Mesendoderm (in vitro differentiated cells): Measurements from ENCODE around the gene B3GALT6.

Experiments
- DNase-seq: peaks from one replicate; pipeline ENCODE4 v3.0.0; 2013
- H2AK5ac ChIP-seq: 2 replicates; pipeline ENCODE4 v1.6.1; 2013; ENCODE audit warnings: low read length, inconsistent platforms
- H2BK120ac ChIP-seq: 2 replicates; pipeline ENCODE4 v1.6.1; 2013; ENCODE audit warnings: low read depth, mild to moderate bottlenecking, low read length, moderate library complexity, mixed read lengths
- H2BK15ac ChIP-seq: replicated peaks from 2 replicates; pipeline ENCODE4 v1.6.1; 2013; ENCODE audit warnings: low read depth, mild to moderate bottlenecking, moderate library complexity
- H2BK5ac ChIP-seq: 2 replicates; pipeline ENCODE4 v1.6.1; 2013; ENCODE audit warnings: low read length, inconsistent platforms
- H3K18ac ChIP-seq: 2 replicates; pipeline ENCODE4 v1.6.1; 2013; ENCODE audit warnings: mild to moderate bottlenecking, low read length, mixed read lengths
- H3K23ac ChIP-seq: one replicate; pipeline ENCODE4 v1.6.1; 2013; ENCODE audit warnings: low read length
- H3K27ac ChIP-seq: 2 replicates; pipeline ENCODE4 v1.5.1; 2013; ENCODE audit warnings: low read depth, mild to moderate bottlenecking, inconsistent platforms, low read length, moderate library complexity
- H3K27me3 ChIP-seq: 2 replicates; pipeline ENCODE4 v1.6.1; 2013; ENCODE audit warnings: low read length, control low read depth, mild to moderate bottlenecking, inconsistent platforms; ENCODE audit not compliant: insufficient read depth, poor library complexity
- H3K36me3 ChIP-seq: 2 replicates; pipeline ENCODE4 v1.6.1; 2013; ENCODE audit warnings: low read length, inconsistent platforms; ENCODE audit not compliant: control insufficient read depth, insufficient read depth
- H3K4ac ChIP-seq: one replicate; pipeline ENCODE4 v1.6.1; 2013; ENCODE audit warnings: low read depth, mild to moderate bottlenecking, low read length, moderate library complexity
- H3K4me1 ChIP-seq: 2 replicates; pipeline ENCODE4 v1.6.1; 2013; ENCODE audit warnings: low read depth, low read length, inconsistent platforms; ENCODE audit not compliant: control insufficient read depth
- H3K4me2 ChIP-seq: 2 replicates; pipeline ENCODE4 v1.6.1; 2013; ENCODE audit warnings: low read length
- H3K4me3 ChIP-seq: 2 replicates; pipeline ENCODE4 v1.5.1; 2013; ENCODE audit warnings: mild to moderate bottlenecking, low read length
- H3K56ac ChIP-seq: one replicate; pipeline ENCODE4 v1.6.1; 2013; ENCODE audit warnings: low read length
- H3K79me1 ChIP-seq: 2 replicates; pipeline ENCODE4 v1.6.1; 2013; ENCODE audit warnings: low read length, inconsistent platforms
- H3K79me2 ChIP-seq: 2 replicates; pipeline ENCODE4 v1.6.1; 2013; ENCODE audit warnings: mild to moderate bottlenecking, low read length; ENCODE audit not compliant: control insufficient read depth, insufficient read depth
- H3K9ac ChIP-seq: 2 replicates; pipeline ENCODE4 v1.6.1; 2013; ENCODE audit warnings: low read length, inconsistent platforms
- H4K5ac ChIP-seq: one replicate; pipeline ENCODE4 v1.6.1; 2013; ENCODE audit warnings: low read length
- H4K8ac ChIP-seq: one replicate; pipeline ENCODE4 v1.6.1; 2013; ENCODE audit warnings: low read depth, mild to moderate bottlenecking, control low read depth, low read length, moderate library complexity
- WGBS: extraction: QIAGEN DNeasy Blood & Tissue Kit; methylation state at CpG from one replicate; pipeline ENCODE4 v1.1.7; 2013; ENCODE audit warnings: low lambda C conversion rate, missing lambda C conversion rate; ENCODE audit not compliant: insufficient coverage; ENCODE audit errors: extremely low coverage; 5-methylcytosine and 5-hydroxymethylcytosine counted together

The B3GALT6 gene

GRCh38 chr1:1233567-1233892 is 1.5 kb downstream of the B3GALT6 start:
- Histone ChIP-seq H3K4me1 (peaks cover 7% of the 10 kb centered on the region), H2BK5ac (no peak overlapping the region), H3K56ac (peak overlapping the region; percentile 10), H4K5ac (no peak overlapping the region), H2BK15ac (no peak overlapping the region), H3K4ac (no peak overlapping the region), H3K79me1 (peaks cover 32% of the 10 kb centered on the region), H2AK5ac (no peak overlapping the region), H4K8ac (no peak overlapping the region), H3K27ac (no peak overlapping the region), H3K9ac (peak overlapping the region; percentile 13), H3K4me3 (no peak overlapping the region), H3K4me2 (peak overlapping the region; percentile 7), H3K79me2 (peaks cover 36% of the 10 kb centered on the region), H3K18ac (no peak overlapping the region), H3K23ac (no peak overlapping the region), H3K36me3 (no peaks in the 10 kb centered on the region), H3K27me3 (no peaks in the 10 kb centered on the region), H2BK120ac (no peak overlapping the region)
- WGBS, result no CpG with 5 or more reads among the region's 15 CpGs
- no peak for DNase-seq

DNA sequence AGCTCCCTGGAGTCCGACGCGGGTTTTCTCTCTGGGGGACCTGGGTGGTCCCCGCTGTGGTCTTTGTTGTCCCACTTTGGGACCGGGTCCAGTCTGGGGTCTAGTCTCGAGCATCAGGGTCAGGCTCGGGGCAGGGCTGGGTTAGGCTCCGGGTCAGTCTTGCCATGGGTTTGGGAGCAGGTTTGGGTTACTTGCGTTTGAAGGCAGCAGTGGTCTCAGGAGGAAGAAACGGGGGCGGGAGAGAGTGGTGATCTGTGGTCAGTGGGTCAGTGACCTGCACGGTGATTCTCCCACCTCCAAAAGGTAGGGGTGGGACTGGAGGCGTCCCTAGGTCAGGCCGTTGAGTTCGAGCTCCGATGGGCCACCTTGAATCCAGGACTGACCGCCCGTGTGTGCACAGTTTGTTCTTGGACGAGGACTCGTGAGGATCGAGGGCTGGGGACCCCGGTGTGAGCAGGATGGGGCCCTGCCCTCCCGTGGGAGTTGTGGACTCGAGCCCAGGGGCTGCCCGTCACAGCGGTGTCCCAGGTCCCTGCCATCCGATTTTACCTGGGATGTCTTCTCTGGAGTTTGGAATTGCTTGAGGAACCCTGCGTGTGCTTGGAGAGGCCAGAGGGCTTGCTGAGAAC is 2.3 kb downstream of the B3GALT6 start:
- Histone ChIP-seq H2AK5ac (no peak overlapping the region), H3K18ac (no peak overlapping the region), H3K56ac (no peak overlapping the region), H3K4me1 (peaks cover 7% of the 10 kb centered on the region), H3K9ac (no peak overlapping the region), H3K27me3 (no peaks in the 10 kb centered on the region), H3K4me3 (no peak overlapping the region), H4K5ac (no peak overlapping the region), H2BK5ac (no peak overlapping the region), H3K79me2 (peaks cover 30% of the 10 kb centered on the region), H2BK15ac (no peak overlapping the region), H3K79me1 (peaks cover 28% of the 10 kb centered on the region), H4K8ac (no peak overlapping the region), H3K27ac (no peak overlapping the region), H3K23ac (no peak overlapping the region), H3K36me3 (no peaks in the 10 kb centered on the region), H3K4ac (no peak overlapping the region), H3K4me2 (no peak overlapping the region), H2BK120ac (no peak overlapping the region)
- DNase-seq, result no peak
- no CpG with 5 or more reads among the region's 28 CpGs for WGBS

- H4K5ac ChIP-seq, result no peak overlapping the region
- no peak overlapping the region for H3K4ac ChIP-seq
- no peak overlapping the region for H4K8ac ChIP-seq
- H3K27ac ChIP-seq, result no peak overlapping the region
- no peak overlapping the region for H3K23ac ChIP-seq
- H2BK5ac ChIP-seq, result no peak overlapping the region
- no CpG with 5 or more reads among the region's 27 CpGs for WGBS
- no peaks in the 10 kb centered on the region for H3K27me3 ChIP-seq
- no peak overlapping the region for H3K4me2 ChIP-seq
- no peak overlapping the region for H3K9ac ChIP-seq
- H2BK120ac ChIP-seq, result no peak overlapping the region
- H3K4me3 ChIP-seq, result no peak overlapping the region
- H3K36me3 ChIP-seq, result no peaks in the 10 kb centered on the region
- H3K4me1 ChIP-seq, result peaks cover 7% of the 10 kb centered on the region
- H3K56ac ChIP-seq, result no peak overlapping the region
- H3K79me1 ChIP-seq, result peaks cover 23% of the 10 kb centered on the region
- H2BK15ac ChIP-seq, result no peak overlapping the region
- no peak overlapping the region for H3K18ac ChIP-seq
- H2AK5ac ChIP-seq, result no peak overlapping the region
- H3K79me2 ChIP-seq, result peaks cover 22% of the 10 kb centered on the region
- no peak for DNase-seq
Observed at GRCh38 chr1:1235016-1235744, 3.1 kb downstream of the B3GALT6 start.

DNA sequence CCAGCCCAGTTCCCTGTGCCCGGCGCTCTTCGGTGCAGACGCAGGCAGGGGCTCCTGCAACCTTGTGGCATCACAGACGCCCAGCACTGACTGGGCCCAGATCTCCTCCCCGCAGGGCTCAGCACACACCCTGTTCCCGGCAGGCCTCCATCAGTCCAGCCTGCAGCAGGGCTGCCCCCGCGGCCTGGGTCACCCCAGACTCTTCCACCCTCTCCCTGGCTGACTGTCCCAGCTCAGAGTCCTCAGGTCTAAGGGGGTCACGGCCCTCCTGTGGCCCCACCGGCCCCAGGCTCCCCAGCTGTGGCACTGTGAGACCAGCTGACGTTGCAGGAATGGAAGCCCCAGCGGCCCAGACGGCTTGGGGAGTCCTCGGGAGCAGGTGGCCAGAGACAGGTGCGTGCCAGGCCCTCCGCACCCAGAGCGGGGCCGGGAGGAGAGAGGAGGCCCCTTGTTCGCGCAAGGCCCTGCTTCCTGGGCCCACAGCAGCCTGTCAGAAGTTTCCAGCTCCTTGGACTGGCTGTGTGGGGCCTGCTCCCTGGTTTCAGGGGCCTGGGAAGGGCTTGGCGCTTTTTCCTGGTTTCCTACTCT is 4.2 kb downstream of the B3GALT6 start:
- Histone ChIP-seq H3K27me3 (no peaks in the 10 kb centered on the region), H3K9ac (no peak overlapping the region), H2BK5ac (no peak overlapping the region), H3K4ac (no peak overlapping the region), H3K27ac (no peak overlapping the region), H3K4me3 (no peak overlapping the region), H3K79me2 (peaks cover 14% of the 10 kb centered on the region), H4K5ac (no peak overlapping the region), H3K23ac (no peak overlapping the region), H3K18ac (no peak overlapping the region), H4K8ac (no peak overlapping the region), H2BK15ac (no peak overlapping the region), H3K79me1 (peaks cover 15% of the 10 kb centered on the region), H3K4me2 (no peak overlapping the region), H3K56ac (no peak overlapping the region), H3K4me1 (peaks cover 3% of the 10 kb centered on the region), H2AK5ac (no peak overlapping the region), H3K36me3 (no peaks in the 10 kb centered on the region), H2BK120ac (no peak overlapping the region)
- DNase-seq, result no peak
- WGBS, result no CpG with 5 or more reads among the region's 22 CpGs

DNA sequence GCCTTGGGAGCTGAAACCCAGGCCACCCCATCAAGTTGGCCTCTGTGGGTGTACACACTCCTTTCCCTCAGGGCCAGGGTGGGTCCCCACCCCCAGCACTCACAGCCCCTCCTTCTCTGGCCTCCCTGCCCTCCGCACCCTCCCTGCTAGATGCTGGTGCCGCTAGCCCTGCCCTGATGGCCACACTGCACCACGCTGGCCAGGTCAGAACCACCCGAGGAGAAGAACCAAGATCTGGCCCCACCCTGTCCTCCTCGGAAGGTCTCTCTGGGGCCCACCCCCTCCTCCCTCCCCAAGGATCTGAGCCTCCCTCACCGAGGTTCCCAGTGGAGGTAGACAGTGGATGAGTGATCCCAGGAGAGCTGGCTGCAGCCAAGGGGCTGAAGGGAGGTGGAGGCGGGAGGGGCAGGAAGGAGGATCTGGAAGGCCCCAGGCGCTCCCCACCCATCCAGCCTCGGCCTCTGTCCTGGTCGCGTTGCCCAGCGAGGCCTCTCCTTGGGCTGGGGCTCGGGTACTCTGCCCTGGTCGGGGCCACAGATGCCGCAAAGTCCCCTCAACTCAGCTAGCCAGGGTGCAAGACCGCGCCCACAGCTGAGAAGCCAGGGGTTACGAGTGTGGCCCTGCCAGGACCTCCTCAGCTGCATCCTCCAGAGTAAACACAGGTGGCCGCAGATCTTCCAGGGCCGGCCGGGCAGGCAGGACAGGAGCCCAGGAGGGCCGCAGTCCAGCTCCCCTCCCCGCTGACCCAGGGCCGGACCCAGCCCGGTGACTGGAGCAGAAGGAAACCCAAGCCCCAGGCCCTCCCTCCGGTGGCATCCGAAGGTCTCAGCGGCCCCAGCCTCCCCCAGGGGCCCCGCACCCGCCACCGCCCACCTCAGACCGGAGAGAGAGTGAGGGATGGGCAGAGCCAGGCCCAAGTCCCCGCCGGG is 5.2 kb downstream of the B3GALT6 start:
- no peak overlapping the region for H3K9ac ChIP-seq
- H4K8ac ChIP-seq, result no peak overlapping the region
- WGBS, result no CpG with 5 or more reads among the region's 34 CpGs
- peaks cover 14% of the 10 kb centered on the region for H3K79me1 ChIP-seq
- H3K4me3 ChIP-seq, result no peak overlapping the region
- H3K4me1 ChIP-seq, result peaks cover 3% of the 10 kb centered on the region
- H3K23ac ChIP-seq, result no peak overlapping the region
- H2BK5ac ChIP-seq, result no peak overlapping the region
- H3K18ac ChIP-seq, result no peak overlapping the region
- H3K79me2 ChIP-seq, result peaks cover 14% of the 10 kb centered on the region
- no peak for DNase-seq
- H3K27ac ChIP-seq, result no peak overlapping the region
- H2AK5ac ChIP-seq, result no peak overlapping the region
- H3K4ac ChIP-seq, result no peak overlapping the region
- no peaks in the 10 kb centered on the region for H3K36me3 ChIP-seq
- H3K56ac ChIP-seq, result no peak overlapping the region
- H3K4me2 ChIP-seq, result no peak overlapping the region
- no peaks in the 10 kb centered on the region for H3K27me3 ChIP-seq
- H2BK15ac ChIP-seq, result no peak overlapping the region
- H2BK120ac ChIP-seq, result no peak overlapping the region
- no peak overlapping the region for H4K5ac ChIP-seq
